A549 (cell line): ENCODE results near the gene ACSL3.

Source experiments
- BHLHE40 ChIP-seq: IDR thresholded peaks from 2 replicates; pipeline ENCODE4 v1.6.1; 2012; ENCODE audit warnings: low read depth, low read length, inconsistent platforms
- CEBPB ChIP-seq, 2 experiments: fragments of >200 bp in 1 of 2; sonication (Bioruptor Twin) in 1 of 2; formaldehyde crosslinking in 1 of 2; IDR thresholded peaks; 2 replicates each; pipeline ENCODE4 v1.6.1; 2012 to 2016
- CHD2 ChIP-seq: fragments of 150-350 bp; IDR thresholded peaks from 2 replicates; pipeline ENCODE4 v1.6.1; 2014; ENCODE audit warnings: low read length; ENCODE audit not compliant: partially characterized antibody
- FOSL2 ChIP-seq, 2 experiments: fragments of 450-650 bp in 1 of 2; fragments of >200 bp in 1 of 2; sonication (Bioruptor Twin) in 1 of 2; formaldehyde crosslinking; IDR thresholded peaks; 2 replicates each; pipeline versions ENCODE4 v1.5.0 to v1.6.1; 2016 to 2020; ENCODE audit warnings: mild to moderate bottlenecking in 1 of 2, moderate library complexity in 1 of 2
- HEYL ChIP-seq: fragments of 250-450 bp; sonication (Bioruptor Pico); IDR thresholded peaks from 2 replicates; pipeline ENCODE4 v1.8.0; 2021; ENCODE audit warnings: mild to moderate bottlenecking, moderate library complexity
- JUN ChIP-seq, 2 experiments: fragments of >200 bp; sonication (Bioruptor Twin); formaldehyde crosslinking; IDR thresholded peaks; 2 replicates in 1 of 2; 3 replicates in 1 of 2; pipeline ENCODE4 v1.6.1; 2016 to 2017
- KDM1A ChIP-seq: fragments of 200-600 bp; sonication (generic); IDR thresholded peaks from 2 replicates; pipeline ENCODE4 v1.6.1; 2016; ENCODE audit warnings: low read depth, mild to moderate bottlenecking
- POLR2A ChIP-seq: IDR thresholded peaks from 2 replicates; pipeline ENCODE4 v1.6.1; 2012; ENCODE audit warnings: mild to moderate bottlenecking, low read length
- RAD21 ChIP-seq, 2 experiments: fragments of >200 bp in 1 of 2; sonication (Bioruptor Twin) in 1 of 2; formaldehyde crosslinking in 1 of 2; IDR thresholded peaks in 1 of 2; conservative IDR thresholded peaks in 1 of 2; 2 replicates in 1 of 2; 3 replicates in 1 of 2; pipeline ENCODE4 v1.6.1; 2012 to 2018; ENCODE audit warnings: inconsistent platforms in 1 of 2
- RCOR1 ChIP-seq: fragments of 150-350 bp; IDR thresholded peaks from 2 replicates; pipeline ENCODE4 v1.6.1; 2014; ENCODE audit warnings: antibody characterized with exemption, low read length, low read depth
- RFX5 ChIP-seq: fragments of 450-650 bp; IDR thresholded peaks from 2 replicates; pipeline ENCODE4 v1.7.1; 2014; ENCODE audit warnings: antibody characterized with exemption, mild to moderate bottlenecking, moderate library complexity
- TF ChIP-seq, protein P1 (sequence below): fragments of 450-650 bp; IDR thresholded peaks from 2 replicates; pipeline ENCODE4 v1.6.1; 2014; ENCODE audit warnings: antibody characterized with exemption
- TF ChIP-seq, protein P2 (sequence below): fragments of >200 bp; sonication (Bioruptor Twin); formaldehyde crosslinking; IDR thresholded peaks from 3 replicates; pipeline ENCODE4 v1.5.1; 2016
- TF ChIP-seq, protein P3 (sequence below): IDR thresholded peaks from 2 replicates; pipeline ENCODE4 v1.6.1; 2012

DNA sequence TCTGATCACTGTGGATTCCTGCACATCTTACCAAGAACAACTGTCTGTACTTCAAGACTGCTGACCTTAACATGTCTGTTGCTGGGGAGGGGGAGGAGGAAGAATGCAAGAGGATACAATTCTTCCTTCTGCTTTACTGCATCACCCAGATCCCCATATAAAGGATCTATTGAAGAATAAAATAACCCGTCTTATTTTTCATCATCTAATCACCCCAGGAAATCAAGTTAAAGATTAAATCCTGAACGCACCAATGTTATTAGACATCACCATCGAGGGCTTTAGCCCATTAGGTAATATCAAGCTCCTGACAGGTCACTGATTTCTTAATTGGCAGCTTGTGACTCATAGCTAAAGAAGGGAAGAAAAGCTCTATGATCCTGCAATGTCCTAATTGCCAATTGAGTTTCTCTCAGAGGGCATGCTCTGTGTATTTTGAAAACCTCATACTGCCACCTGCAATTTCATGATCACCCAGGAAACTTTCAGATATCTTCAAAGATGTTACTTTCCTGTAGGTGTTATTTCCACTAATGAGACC lies 115.8 kb downstream of the ACSL3 start:
- no peak for TF ChIP-seq JUN (IDR thresholded peaks at IDR 0.05)
- TF ChIP-seq, protein P1, sequence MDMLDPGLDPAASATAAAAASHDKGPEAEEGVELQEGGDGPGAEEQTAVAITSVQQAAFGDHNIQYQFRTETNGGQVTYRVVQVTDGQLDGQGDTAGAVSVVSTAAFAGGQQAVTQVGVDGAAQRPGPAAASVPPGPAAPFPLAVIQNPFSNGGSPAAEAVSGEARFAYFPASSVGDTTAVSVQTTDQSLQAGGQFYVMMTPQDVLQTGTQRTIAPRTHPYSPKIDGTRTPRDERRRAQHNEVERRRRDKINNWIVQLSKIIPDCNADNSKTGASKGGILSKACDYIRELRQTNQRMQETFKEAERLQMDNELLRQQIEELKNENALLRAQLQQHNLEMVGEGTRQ: no peak
- no peak for TF ChIP-seq POLR2A
- TF ChIP-seq, protein P2, sequence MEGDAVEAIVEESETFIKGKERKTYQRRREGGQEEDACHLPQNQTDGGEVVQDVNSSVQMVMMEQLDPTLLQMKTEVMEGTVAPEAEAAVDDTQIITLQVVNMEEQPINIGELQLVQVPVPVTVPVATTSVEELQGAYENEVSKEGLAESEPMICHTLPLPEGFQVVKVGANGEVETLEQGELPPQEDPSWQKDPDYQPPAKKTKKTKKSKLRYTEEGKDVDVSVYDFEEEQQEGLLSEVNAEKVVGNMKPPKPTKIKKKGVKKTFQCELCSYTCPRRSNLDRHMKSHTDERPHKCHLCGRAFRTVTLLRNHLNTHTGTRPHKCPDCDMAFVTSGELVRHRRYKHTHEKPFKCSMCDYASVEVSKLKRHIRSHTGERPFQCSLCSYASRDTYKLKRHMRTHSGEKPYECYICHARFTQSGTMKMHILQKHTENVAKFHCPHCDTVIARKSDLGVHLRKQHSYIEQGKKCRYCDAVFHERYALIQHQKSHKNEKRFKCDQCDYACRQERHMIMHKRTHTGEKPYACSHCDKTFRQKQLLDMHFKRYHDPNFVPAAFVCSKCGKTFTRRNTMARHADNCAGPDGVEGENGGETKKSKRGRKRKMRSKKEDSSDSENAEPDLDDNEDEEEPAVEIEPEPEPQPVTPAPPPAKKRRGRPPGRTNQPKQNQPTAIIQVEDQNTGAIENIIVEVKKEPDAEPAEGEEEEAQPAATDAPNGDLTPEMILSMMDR: no peak
- no peak for TF ChIP-seq RCOR1
- TF ChIP-seq RAD21 (conservative IDR thresholded peaks at IDR 0.05 in 1 of 2, IDR thresholded peaks at IDR 0.05 in 1 of 2): no peak
- TF ChIP-seq RFX5: no peak
- no peak for TF ChIP-seq KDM1A
- no peak for TF ChIP-seq FOSL2 (IDR thresholded peaks at IDR 0.05)
- no peak for TF ChIP-seq FOSL2 (CRISPR knock-in tag; IDR thresholded peaks at IDR 0.05)
- TF ChIP-seq CHD2: no peak
- TF ChIP-seq CEBPB (IDR thresholded peaks at IDR 0.05): no peak
- TF ChIP-seq, protein P3, sequence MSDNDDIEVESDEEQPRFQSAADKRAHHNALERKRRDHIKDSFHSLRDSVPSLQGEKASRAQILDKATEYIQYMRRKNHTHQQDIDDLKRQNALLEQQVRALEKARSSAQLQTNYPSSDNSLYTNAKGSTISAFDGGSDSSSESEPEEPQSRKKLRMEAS: no peak
- TF ChIP-seq BHLHE40: no peak
- no peak for TF ChIP-seq HEYL (CRISPR knock-in tag)
